Colonic mucosa (tissue), 4 donors: ENCODE measurements around the gene LZTS2. TPM values are rescaled to one million over a fixed set of nuclear protein-coding genes. Genes with fewer than 3 reads are reported as not detected.

Experiments used
- DNase-seq: peaks from one replicate; pipeline ENCODE4 v3.0.0-alpha.2; 2020
- H3K27ac ChIP-seq: fragments of 200-600 bp; one replicate; pipeline ENCODE4 v1.8.0; 2021
- H3K27me3 ChIP-seq: fragments of 200-600 bp; one replicate; pipeline ENCODE4 v1.8.0; 2021
- H3K36me3 ChIP-seq: fragments of 200-600 bp; one replicate; pipeline ENCODE4 v1.8.0; 2021
- H3K4me1 ChIP-seq: fragments of 200-600 bp; one replicate; pipeline ENCODE4 v1.8.0; 2021; ENCODE audit warnings: mild to moderate bottlenecking
- H3K4me3 ChIP-seq: fragments of 200-600 bp; one replicate; pipeline ENCODE4 v1.8.0; 2021
- H3K9ac ChIP-seq, 2 donors: one replicate each; pipeline ENCODE4 v1.7.0; 2013; ENCODE audit warnings: control low read depth in 2 of 2, low read depth in 2 of 2, low read length in 2 of 2
- H3K9me3 ChIP-seq: fragments of 200-600 bp; one replicate; pipeline ENCODE4 v1.8.0; 2021
- intact Hi-C: fragments of 100-400 bp; cut with DNase I; formaldehyde crosslinking; loops from one replicate; pipeline ENCODE4 v1.14.1; 2022
- total RNA-seq, 2 donors: library from RNA; stranded (reverse); fragmentation: NEBNext Ultra II Directional in 1 of 2; extraction: Animal tissue kit (Norgen Biotek cat#: 25700) in 1 of 2; gene quantifications; one replicate each; pipeline ENCODE4 v1.2.1, GENCODE V29; 2021
- TF ChIP-seq, protein P1 (sequence below): fragments of 200-600 bp; IDR thresholded peaks from one replicate; pipeline ENCODE4 v1.8.0; 2022; ENCODE audit warnings: antibody characterized with exemption, mild to moderate bottlenecking
- donor health status: healthy.
- donor health status: DM: no; HTN: no; CAD: no.
- donor health status: DM: no; HTN: no; CAD: no.

Gene LZTS2
- total RNA-seq, 2 donors from 2014 or later, result 30.8 to 36.5 TPM

DNA sequence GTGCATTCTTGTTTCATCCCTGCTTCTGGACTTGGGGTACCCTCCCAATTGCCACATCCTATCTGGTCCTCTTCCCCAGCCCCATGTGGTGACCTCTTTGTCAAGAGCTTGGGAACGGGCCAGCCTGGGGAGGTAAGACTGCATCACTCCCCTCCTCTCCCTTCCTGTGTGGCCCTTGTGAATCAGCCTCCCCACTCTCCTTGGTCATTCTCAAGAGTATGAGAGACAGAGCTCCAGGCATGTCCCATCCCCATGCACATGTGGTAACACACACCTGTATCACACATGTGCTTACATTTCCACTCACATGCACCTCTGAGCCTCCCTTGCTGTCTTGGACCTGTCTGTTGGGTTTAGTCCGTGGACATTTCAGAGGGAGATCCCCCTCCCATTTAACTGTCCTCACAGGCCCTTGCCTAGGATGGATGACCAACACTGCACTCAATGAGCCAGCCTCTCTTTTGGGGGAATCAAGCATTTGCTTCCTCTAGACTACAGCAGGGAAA lies 14.9 kb upstream of the LZTS2 start:
- no peak overlapping the region for H3K27ac ChIP-seq
- TF ChIP-seq, protein P1, sequence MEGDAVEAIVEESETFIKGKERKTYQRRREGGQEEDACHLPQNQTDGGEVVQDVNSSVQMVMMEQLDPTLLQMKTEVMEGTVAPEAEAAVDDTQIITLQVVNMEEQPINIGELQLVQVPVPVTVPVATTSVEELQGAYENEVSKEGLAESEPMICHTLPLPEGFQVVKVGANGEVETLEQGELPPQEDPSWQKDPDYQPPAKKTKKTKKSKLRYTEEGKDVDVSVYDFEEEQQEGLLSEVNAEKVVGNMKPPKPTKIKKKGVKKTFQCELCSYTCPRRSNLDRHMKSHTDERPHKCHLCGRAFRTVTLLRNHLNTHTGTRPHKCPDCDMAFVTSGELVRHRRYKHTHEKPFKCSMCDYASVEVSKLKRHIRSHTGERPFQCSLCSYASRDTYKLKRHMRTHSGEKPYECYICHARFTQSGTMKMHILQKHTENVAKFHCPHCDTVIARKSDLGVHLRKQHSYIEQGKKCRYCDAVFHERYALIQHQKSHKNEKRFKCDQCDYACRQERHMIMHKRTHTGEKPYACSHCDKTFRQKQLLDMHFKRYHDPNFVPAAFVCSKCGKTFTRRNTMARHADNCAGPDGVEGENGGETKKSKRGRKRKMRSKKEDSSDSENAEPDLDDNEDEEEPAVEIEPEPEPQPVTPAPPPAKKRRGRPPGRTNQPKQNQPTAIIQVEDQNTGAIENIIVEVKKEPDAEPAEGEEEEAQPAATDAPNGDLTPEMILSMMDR, result no peak
- H3K4me3 ChIP-seq, result no peak overlapping the region
- peaks cover 12% of the 10 kb centered on the region for H3K36me3 ChIP-seq
- no peak for DNase-seq
- H3K9me3 ChIP-seq, result no peaks in the 10 kb centered on the region
- H3K4me1 ChIP-seq, result peaks cover 6% of the 10 kb centered on the region
- no peaks in the 10 kb centered on the region for H3K27me3 ChIP-seq
- no peak overlapping the region for H3K9ac ChIP-seq
- intact Hi-C loops, result no loop called here

DNA sequence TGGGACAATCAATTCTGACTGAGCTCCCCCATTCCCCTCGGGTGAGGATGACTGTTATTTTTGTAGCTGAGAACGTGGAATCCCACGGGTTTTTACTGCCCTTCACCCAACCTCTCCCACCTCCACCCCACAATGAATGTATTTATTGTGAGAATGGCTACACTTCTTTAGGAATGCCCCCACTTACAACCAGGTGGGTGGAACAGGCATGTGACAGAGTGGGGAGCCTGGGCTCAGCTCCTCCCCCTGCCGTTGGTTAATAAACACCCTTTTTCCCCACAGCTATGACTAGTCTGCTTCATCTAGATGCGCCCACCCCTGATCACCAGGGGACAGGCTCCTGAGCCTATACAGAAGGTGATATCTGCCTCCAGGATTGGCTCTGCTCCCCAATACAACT lies 14.3 kb upstream of the LZTS2 start:
- Histone ChIP-seq H3K4me1 (peaks cover 6% of the 10 kb centered on the region), H3K36me3 (peaks cover 9% of the 10 kb centered on the region), H3K9me3 (no peaks in the 10 kb centered on the region), H3K9ac (no peak overlapping the region), H3K27ac (no peak overlapping the region), H3K27me3 (no peaks in the 10 kb centered on the region), H3K4me3 (no peak overlapping the region)
- DNase-seq, result no peak
- intact Hi-C loops, result no loop called here
- TF ChIP-seq, protein P1, result no peak

DNA sequence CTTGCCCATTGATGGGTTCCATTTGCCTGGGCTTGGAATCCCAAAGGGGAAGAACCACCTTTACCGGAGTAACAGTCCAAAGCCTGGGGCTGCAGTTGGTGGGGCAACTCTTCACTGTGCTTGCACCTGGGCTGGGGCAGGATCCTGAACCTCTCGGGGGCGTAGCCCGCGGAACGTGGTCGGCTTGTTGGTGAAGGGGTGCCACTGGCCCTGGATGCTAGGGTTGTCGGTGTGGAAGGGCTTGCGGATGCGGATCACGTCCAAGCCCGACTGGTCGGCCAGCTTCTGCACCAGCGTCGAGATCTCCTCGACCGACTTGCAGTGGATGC lies 13.0 kb upstream of the LZTS2 start:
- H3K36me3 ChIP-seq, result no peaks in the 10 kb centered on the region
- H3K9me3 ChIP-seq, result no peaks in the 10 kb centered on the region
- H3K4me3 ChIP-seq, result peak overlapping the region; percentile 86
- peak overlapping the region; percentile 75 to 85 for H3K9ac ChIP-seq
- no peaks in the 10 kb centered on the region for H3K27me3 ChIP-seq
- DNase-seq, result no peak
- H3K27ac ChIP-seq, result peak overlapping the region; percentile 84
- intact Hi-C loops, result no loop called here
- H3K4me1 ChIP-seq, result peaks cover 6% of the 10 kb centered on the region
- TF ChIP-seq, protein P1, result no peak

DNA sequence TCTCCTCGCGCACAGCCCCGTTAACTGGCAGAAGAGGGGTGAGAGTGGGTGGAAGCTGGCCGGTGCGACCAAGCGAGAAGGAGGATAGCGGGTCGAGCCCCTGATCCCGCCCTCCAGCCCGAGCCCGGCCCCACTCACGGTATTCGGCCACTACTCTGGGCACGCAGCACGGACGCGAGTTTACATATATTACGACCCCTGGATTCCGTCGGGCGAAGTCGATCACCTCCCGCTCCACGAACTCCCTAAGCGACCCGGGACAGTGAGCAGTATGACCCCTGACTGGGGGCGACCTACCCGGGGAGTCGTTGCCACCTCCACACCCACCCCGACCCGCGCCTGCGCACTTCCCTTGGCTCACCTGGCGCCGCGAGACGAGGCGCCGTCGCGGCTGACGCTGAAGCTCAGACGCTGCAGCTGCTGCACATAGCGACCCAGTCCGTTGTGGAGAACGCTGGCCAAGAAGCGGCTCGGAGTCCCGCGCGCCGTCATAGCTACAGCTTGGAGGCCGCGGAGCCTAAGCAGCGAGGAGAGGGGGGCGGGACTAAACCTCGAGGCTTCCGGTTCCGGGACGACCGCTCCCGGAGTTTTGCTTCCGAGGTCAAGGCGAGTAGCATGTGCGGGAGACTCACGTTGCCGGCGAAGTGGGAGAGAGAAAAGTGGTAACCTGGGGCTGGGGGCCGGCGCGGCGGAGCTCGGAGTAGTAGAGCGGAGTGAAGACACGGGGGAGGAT lies 12.5 kb upstream of the LZTS2 start, which contains the start of the genes MRPL43 and TWNK:
TSS of gene MRPL43 (minus strand) at position 546 of the 733 bp plus-strand sequence. CDS start at position 492, 54 bp downstream.
TSS of gene TWNK (plus strand) at position 592 of the 733 bp plus-strand sequence. CDS start 668 bp downstream, outside the sequence.
- Histone ChIP-seq H3K4me1 (peaks cover 6% of the 10 kb centered on the region), H3K9ac (peak within 1 kb of the TSS; percentile 75 to 85), H3K27ac (peak within 1 kb of the TSS; percentile 84), H3K4me3 (peak within 1 kb of the TSS; percentile 86), H3K36me3 (no peaks in the 10 kb centered on the region), H3K9me3 (no peaks in the 10 kb centered on the region), H3K27me3 (no peaks in the 10 kb centered on the region)
- intact Hi-C loops, result no loop called here
- DNase-seq, result peak; percentile 91
- TF ChIP-seq, protein P1, result no peak

DNA sequence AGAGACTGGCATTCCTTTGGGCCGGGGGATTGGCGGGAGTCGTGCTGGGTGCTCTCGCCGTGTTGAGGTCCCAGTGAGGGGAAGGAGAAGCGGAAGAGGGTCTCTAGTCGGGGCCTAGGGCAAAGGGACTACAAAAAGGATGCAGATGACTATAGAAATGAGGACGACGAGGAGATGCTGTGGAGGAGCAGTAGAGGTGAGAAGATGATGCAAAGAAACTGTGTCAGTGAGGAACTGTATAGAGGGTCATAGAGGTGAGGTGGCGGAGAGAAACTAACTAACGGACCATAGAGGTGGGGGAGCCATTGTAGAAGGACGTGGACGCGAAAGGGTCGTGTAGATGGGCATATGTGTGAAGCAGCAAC lies 11.9 kb upstream of the LZTS2 start:
- DNase-seq, result no peak
- Histone ChIP-seq H3K27me3 (no peaks in the 10 kb centered on the region), H3K4me1 (peaks cover 6% of the 10 kb centered on the region), H3K27ac (peak overlapping the region; percentile 84), H3K9me3 (no peaks in the 10 kb centered on the region), H3K4me3 (peak overlapping the region; percentile 86), H3K36me3 (no peaks in the 10 kb centered on the region), H3K9ac (peak overlapping the region; percentile 75 to 85)
- intact Hi-C loops, result no loop called here
- TF ChIP-seq, protein P1, result no peak
